HG02840 (cell line): ENCODE measurements around the gene KCNV2.

Source experiments
- ATAC-seq: cut with Tn5 transposase; IDR thresholded peaks from one replicate; pipeline ENCODE4 v1.9.1; 2021; ENCODE audit warnings: mild to moderate bottlenecking, moderate library complexity, moderate number of reproducible peaks; ENCODE audit not compliant: unreplicated experiment, low FRiP score

The KCNV2 gene

DNA sequence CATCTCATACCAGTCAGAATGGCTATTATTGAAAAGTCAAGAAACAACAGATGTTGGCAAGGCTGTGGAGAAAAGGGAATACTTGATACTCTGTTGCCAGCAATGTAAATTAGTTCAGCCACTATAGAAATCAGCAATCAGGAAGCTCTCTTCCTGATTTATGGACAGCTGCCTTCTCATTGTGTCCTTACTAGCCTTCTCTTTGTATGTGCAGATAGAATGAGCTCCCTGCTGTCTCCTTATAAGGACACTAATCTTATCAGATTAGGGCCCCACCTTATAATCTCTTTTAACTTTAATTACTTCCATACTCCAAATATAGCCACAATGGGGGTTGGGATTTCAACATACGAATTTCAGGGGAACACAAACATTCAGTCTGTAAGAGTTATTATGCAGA, 38.0 kb downstream of the KCNV2 start:
- no peak for ATAC-seq

- ATAC-seq = no peak
Measured at GRCh38 chr9:2758162-2758897, 41.0 kb downstream of the KCNV2 start.

GRCh38 chr9:2758898-2759510, 41.7 kb downstream of the KCNV2 start:
- ATAC-seq = no peak

DNA sequence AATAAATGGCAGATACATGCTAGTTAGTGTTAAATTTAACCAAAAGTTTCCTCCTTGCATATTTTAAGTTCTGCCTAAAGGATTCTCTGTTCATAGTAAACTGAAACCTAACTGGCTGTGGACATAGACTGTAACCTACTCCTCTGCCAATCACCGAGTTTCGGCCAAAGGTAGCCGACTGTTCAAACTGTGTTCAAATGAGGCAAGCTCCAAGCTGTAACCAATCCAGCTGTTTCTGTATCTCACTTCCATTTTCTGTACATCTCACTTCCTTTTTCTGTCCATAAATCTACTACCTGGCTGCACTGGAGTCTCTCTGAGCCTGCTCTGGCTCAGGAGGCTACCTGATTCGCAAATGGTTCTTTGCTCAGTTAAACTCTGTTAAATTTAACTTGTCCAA, 44.1 kb downstream of the KCNV2 start:
- ATAC-seq = peak; percentile 51

GRCh38 chr9:2764353-2764752, 47.0 kb downstream of the KCNV2 start:
- ATAC-seq = no peak

- no peak for ATAC-seq
Measured at GRCh38 chr9:2765250-2765880, 48.1 kb downstream of the KCNV2 start.

DNA sequence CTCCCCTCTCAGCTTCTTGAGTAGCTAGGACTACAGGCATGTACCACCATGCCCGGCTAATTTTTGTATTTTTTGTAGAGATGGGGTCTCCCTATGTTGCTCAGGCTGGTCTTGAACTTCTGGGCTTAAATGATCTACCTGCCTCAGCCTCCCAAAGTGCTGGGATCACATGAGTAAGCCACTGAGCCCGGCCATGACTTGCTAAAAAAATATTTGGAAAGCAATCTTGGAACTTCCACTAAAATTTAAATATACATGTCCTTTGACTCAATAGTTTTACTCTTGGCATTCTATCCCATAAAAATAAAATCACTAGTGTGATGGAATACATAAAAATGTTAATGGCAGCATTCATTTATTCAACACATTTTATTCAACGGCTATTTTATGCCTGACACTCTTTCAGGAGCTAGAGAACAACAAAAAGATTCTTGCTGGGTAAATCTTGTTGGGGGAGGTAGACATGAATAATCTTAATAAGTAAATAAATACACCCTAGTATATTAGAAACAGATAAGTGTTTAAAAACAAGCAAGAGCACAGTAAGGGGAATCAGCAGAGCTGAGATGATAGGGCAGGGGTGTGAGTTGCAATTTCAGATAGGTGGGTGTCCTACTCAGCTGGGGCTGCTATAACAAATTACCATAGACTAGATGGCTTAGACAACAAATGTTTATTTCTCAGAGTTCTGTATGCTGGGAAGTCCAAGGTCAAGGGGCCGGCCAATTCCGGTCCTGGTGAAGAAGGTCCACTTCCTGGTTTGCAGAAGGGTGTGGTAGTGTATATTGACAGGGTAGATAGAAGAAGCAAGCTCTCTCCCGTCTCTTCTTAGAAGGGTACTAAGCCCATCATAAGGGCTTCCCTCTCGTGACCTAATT, 50.7 kb downstream of the KCNV2 start:
- ATAC-seq = no peak

- ATAC-seq = no peak
Measured at GRCh38 chr9:2771087-2771486, 53.8 kb downstream of the KCNV2 start.

GRCh38 chr9:2771661-2772060, 54.4 kb downstream of the KCNV2 start:
- no peak for ATAC-seq

DNA sequence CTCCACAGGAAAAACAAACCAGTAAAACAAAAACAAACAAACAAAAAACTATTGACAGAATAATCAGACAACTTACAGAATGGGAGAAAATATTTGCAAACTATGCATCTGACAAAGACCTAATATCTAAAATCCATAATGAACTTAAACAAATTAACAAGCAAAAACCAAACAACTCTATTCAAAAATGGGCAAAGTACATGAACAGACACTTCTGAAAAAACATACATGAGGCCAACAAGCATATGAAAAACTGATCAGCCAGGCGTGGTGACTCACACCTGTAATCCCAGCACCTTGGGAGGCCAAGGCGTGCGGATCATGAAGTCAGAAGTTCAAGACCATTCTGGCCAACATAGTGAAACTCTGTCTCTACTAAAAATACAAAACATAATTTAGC, 60.1 kb downstream of the KCNV2 start:
- ATAC-seq = no peak

DNA sequence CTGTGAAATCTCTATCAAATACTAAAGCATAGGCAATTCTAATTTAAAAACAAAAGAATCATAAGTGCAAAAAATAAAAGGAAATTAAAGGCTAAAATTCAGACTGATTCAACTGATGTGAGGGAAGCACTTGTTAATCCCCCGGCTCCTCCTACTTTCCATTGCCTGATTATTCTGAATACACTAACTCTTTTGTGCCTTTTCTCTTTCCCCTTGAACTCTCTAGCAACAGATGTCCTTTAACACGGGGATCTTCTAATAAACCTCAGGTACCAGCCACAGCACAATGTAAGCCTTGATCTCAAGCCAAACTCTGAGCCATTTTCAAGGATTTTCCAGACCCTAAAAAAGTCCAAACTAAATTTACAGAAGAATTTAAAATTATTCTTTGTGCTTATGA, 61.5 kb downstream of the KCNV2 start:
- no peak for ATAC-seq
